Memory B cell (primary cell): Measurements from ENCODE around the gene ARHGAP24.

Source experiments
- ATAC-seq: fragments of 150-1000 bp; cut with Tn5 transposase; 2 replicates; pipeline ENCODE4 v1.10.0; 2021; ENCODE audit warnings: low read depth, mild to moderate bottlenecking, moderate library complexity
- DNase-seq, 2 donors: peaks; one replicate each; pipeline ENCODE4 v3.0.0; 2022; ENCODE audit warnings: low spot score in 2 of 2
- H3K27ac Mint-ChIP-seq: one replicate; pipeline ENCODE4 v1.8.0; 2022; ENCODE audit warnings: mild to moderate bottlenecking, moderate library complexity, mixed read lengths
- H3K27me3 Mint-ChIP-seq: one replicate; pipeline ENCODE4 v1.8.0; 2022; ENCODE audit warnings: mixed read lengths
- H3K36me3 Mint-ChIP-seq: one replicate; pipeline ENCODE4 v1.8.0; 2022; ENCODE audit warnings: mild to moderate bottlenecking, mixed read lengths
- H3K4me1 Mint-ChIP-seq: one replicate; pipeline ENCODE4 v1.8.0; 2022; ENCODE audit warnings: mixed read lengths
- H3K4me3 Mint-ChIP-seq: one replicate; pipeline ENCODE4 v1.8.0; 2022; ENCODE audit warnings: mild to moderate bottlenecking, moderate library complexity, mixed read lengths
- H3K9me3 Mint-ChIP-seq: one replicate; pipeline ENCODE4 v1.8.0; 2022; ENCODE audit warnings: mixed read lengths

ARHGAP24 gene

GRCh38 chr4:85708468-85708867, 233.5 kb downstream of the ARHGAP24 start:
- Mint-ChIP-seq H3K27ac (peak overlapping the region; percentile 95), H3K36me3 (peaks cover 35% of the 10 kb centered on the region), H3K9me3 (peaks cover 9% of the 10 kb centered on the region), H3K4me1 (peaks cover 40% of the 10 kb centered on the region), H3K4me3 (peak overlapping the region; percentile 75), H3K27me3 (no peaks in the 10 kb centered on the region)
- DNase-seq (no peak), ATAC-seq (no peak)

GRCh38 chr4:85713005-85713404, 238.1 kb downstream of the ARHGAP24 start:
- no peak overlapping the region for H3K4me3 Mint-ChIP-seq
- no peaks in the 10 kb centered on the region for H3K9me3 Mint-ChIP-seq
- DNase-seq (no peak), ATAC-seq (peak; percentile 70)
- peaks cover 16% of the 10 kb centered on the region for H3K36me3 Mint-ChIP-seq
- peak overlapping the region; percentile 16 for H3K27ac Mint-ChIP-seq
- peaks cover 35% of the 10 kb centered on the region for H3K4me1 Mint-ChIP-seq
- H3K27me3 Mint-ChIP-seq: no peaks in the 10 kb centered on the region

- no peak overlapping the region for H3K27ac Mint-ChIP-seq
- H3K4me3 Mint-ChIP-seq: no peak overlapping the region
- no peaks in the 10 kb centered on the region for H3K27me3 Mint-ChIP-seq
- H3K36me3 Mint-ChIP-seq: peaks cover 15% of the 10 kb centered on the region
- peaks cover 20% of the 10 kb centered on the region for H3K4me1 Mint-ChIP-seq
- no peak for ATAC-seq
- DNase-seq: no peak
- no peaks in the 10 kb centered on the region for H3K9me3 Mint-ChIP-seq
These were observed 241.2 kb downstream of the ARHGAP24 start for GRCh38 chr4:85715991-85716737.

DNA sequence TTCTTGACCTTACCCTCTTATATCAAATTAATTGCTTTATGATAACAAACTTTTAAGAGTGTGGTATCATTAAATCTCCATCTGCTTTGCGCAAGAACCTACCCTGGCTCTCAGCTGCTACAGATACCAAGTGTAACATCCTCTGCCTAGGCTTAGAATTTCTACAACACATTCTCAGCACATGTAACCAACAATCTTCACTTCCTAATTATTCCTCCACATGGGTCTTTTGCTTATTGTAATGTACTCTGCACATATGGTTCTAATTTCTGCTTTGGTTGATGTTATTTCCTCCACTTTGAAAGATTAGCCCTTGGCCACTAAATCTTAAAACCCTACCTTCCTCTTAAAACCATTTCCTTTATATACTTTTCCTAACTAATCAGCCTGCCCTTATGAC, 242.4 kb downstream of the ARHGAP24 start:
- Mint-ChIP-seq H3K27ac (peak overlapping the region; percentile 21), H3K27me3 (no peaks in the 10 kb centered on the region), H3K4me3 (no peak overlapping the region)

DNA sequence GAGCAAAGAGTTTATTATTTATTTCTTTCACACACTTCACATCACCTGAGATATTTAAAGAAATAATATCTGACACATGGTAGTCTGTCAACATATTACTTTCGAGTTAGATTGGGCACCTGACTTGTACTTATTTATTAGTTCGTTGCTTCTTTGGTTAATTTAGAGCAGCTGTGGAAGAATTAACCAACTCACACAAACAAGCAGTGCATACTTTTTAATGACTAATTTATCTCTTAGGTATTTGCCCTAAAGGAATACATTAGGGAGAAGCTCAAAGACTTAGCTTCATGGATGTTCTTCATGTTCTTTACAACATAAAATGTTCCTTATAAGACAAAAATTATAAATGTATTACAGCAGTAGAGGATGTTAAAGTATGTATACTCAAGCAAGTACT, 242.9 kb downstream of the ARHGAP24 start:
- H3K4me3 Mint-ChIP-seq: no peak overlapping the region
- H3K27ac Mint-ChIP-seq: peak overlapping the region; percentile 21
- DNase-seq (no peak), ATAC-seq (no peak)
- peaks cover 17% of the 10 kb centered on the region for H3K36me3 Mint-ChIP-seq
- no peaks in the 10 kb centered on the region for H3K9me3 Mint-ChIP-seq
- no peaks in the 10 kb centered on the region for H3K27me3 Mint-ChIP-seq
- H3K4me1 Mint-ChIP-seq: peaks cover 19% of the 10 kb centered on the region

More for the DNA sequence above, 242.4 kb downstream of the ARHGAP24 start:
- Mint-ChIP-seq H3K36me3 (peaks cover 19% of the 10 kb centered on the region), H3K4me1 (peaks cover 21% of the 10 kb centered on the region), H3K9me3 (no peaks in the 10 kb centered on the region)
- ATAC-seq (no peak), DNase-seq (no peak)

GRCh38 chr4:85720735-85721134, 245.8 kb downstream of the ARHGAP24 start:
- Mint-ChIP-seq H3K27ac (peak overlapping the region; percentile 2), H3K9me3 (no peaks in the 10 kb centered on the region), H3K4me1 (peaks cover 24% of the 10 kb centered on the region), H3K4me3 (no peak overlapping the region), H3K27me3 (no peaks in the 10 kb centered on the region), H3K36me3 (peaks cover 22% of the 10 kb centered on the region)
- ATAC-seq (no peak), DNase-seq (no peak)

- DNase-seq (no peak), ATAC-seq (no peak)
- no peaks in the 10 kb centered on the region for H3K27me3 Mint-ChIP-seq
- peaks cover 24% of the 10 kb centered on the region for H3K4me1 Mint-ChIP-seq
- no peak overlapping the region for H3K4me3 Mint-ChIP-seq
- H3K36me3 Mint-ChIP-seq: peaks cover 22% of the 10 kb centered on the region
- H3K9me3 Mint-ChIP-seq: no peaks in the 10 kb centered on the region
- peak overlapping the region; percentile 79 for H3K27ac Mint-ChIP-seq
These were observed 247.5 kb downstream of the ARHGAP24 start for GRCh38 chr4:85722401-85722800.

DNA sequence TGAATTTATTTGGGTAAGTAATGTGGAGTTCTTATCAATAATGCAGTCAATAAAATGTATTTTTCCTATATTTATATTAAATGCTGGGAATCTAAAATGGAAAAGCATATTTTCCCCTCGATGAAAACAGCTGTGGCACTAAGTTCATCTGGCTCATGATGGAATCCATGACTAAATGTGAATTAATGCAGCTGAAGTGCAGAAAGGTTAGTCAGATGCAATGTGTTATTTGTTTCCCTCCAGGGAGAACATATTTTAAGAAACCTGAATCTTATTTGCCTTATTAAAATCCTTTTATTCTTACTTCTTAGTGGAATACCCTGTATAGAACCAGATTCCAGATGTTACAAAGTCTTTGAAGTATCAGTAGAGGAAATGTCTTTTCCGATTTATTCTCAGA, 247.9 kb downstream of the ARHGAP24 start:
- Mint-ChIP-seq H3K27me3 (no peaks in the 10 kb centered on the region), H3K4me1 (peaks cover 25% of the 10 kb centered on the region), H3K4me3 (no peak overlapping the region), H3K36me3 (peaks cover 25% of the 10 kb centered on the region), H3K9me3 (no peaks in the 10 kb centered on the region), H3K27ac (peak overlapping the region; percentile 79)
- ATAC-seq (no peak), DNase-seq (no peak)

- peaks cover 25% of the 10 kb centered on the region for H3K4me1 Mint-ChIP-seq
- no peaks in the 10 kb centered on the region for H3K9me3 Mint-ChIP-seq
- H3K4me3 Mint-ChIP-seq: no peak overlapping the region
- H3K27ac Mint-ChIP-seq: peak overlapping the region; percentile 93
- peak; percentile 3 for ATAC-seq
- no peak for DNase-seq
- no peaks in the 10 kb centered on the region for H3K27me3 Mint-ChIP-seq
- peaks cover 23% of the 10 kb centered on the region for H3K36me3 Mint-ChIP-seq
These were observed 250.0 kb downstream of the ARHGAP24 start for GRCh38 chr4:85724791-85725563.

DNA sequence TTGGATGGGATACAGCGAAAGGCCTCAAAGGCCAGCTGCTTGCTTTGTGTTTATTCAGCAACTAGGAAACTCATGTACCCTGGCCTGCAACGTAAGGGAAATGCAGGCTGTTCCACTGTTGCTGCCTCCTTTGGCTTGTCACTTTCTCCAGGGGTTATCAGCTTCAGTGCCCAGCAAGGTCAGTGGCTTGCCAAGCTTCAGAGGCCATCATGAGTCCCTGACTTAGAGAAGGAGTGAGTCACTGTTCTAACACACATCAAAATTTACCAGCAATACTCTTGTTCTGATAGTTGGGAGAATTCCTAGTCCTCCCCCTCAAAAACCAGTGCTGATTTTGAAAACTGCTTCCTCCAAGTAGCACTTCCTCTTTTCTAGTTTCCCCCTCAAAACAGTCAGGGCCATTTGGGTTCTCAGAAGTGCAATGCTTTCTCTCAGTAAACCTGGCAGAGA, 250.8 kb downstream of the ARHGAP24 start:
- peak overlapping the region; percentile 93 for H3K27ac Mint-ChIP-seq
- peak in 1 of 2 donors; percentile 46 for DNase-seq
- H3K27me3 Mint-ChIP-seq: no peaks in the 10 kb centered on the region
- peak overlapping the region; percentile 5 for H3K4me3 Mint-ChIP-seq
- peaks cover 28% of the 10 kb centered on the region for H3K4me1 Mint-ChIP-seq
- H3K36me3 Mint-ChIP-seq: peaks cover 20% of the 10 kb centered on the region
- H3K9me3 Mint-ChIP-seq: no peaks in the 10 kb centered on the region
- ATAC-seq: peak; percentile 95

DNA sequence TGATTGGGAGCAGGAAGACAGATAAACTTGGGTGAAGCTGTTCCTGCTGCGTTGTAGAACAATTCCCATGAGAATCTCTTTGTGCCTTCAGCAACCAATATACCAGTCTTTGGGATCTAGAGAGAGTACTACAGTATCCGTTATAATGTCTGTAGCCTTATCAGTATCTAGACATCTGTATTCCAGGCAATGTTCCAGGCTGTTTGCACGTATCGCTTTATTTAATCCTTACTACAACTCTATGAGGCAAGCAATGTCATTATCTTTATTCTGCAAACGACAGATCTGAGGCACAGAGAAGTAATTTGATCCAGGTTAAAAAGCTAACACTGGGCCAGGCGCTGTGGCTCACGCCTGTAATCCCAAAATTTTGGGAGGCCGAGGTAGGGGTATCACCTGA, 251.6 kb downstream of the ARHGAP24 start:
- DNase-seq: no peak
- Mint-ChIP-seq H3K27me3 (no peaks in the 10 kb centered on the region), H3K4me3 (no peak overlapping the region), H3K9me3 (no peaks in the 10 kb centered on the region), H3K36me3 (peaks cover 16% of the 10 kb centered on the region), H3K4me1 (peaks cover 34% of the 10 kb centered on the region), H3K27ac (peak overlapping the region; percentile 93)
- no peak for ATAC-seq

DNA sequence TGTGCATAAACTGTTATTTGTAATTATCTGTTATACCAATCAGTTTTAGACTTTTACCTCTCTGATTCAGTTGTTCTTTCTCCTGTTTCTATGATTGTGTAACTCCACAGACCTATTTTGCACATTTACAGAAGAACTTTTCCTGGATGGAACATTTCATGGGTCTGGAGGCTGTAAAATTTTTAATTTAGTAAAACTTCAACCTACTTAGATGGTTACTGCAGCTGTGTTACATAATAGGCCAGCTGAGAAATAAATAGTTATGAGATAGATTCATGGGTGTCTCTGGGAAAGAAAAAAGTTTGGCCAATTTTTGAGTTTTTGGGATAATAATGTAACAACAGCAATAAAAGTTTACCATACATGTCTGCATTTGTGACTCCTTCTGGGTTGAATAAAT, 253.5 kb downstream of the ARHGAP24 start:
- Mint-ChIP-seq H3K27ac (peak overlapping the region; percentile 86), H3K36me3 (peaks cover 5% of the 10 kb centered on the region), H3K9me3 (no peaks in the 10 kb centered on the region), H3K4me3 (no peak overlapping the region), H3K4me1 (peaks cover 37% of the 10 kb centered on the region), H3K27me3 (no peaks in the 10 kb centered on the region)
- DNase-seq (no peak), ATAC-seq (no peak)

DNA sequence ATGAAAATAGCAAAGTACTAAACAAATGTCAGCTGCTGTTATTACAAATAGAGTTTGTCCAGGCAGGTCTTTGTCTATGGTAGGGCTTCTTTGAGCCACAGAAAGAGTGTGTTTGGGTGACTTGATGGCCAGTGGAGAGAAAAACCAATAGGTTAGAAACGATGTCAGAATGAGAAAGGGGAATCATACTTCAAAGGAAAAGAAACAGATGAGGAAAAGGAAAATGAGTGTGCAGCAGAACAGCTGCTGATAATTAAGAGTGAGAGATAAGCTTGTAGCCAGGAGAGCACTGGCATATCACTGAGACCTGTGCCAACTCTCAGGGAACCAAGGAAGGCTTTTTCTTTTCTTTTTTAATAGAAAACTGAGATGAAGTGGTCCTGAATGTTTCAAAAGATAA, 257.2 kb downstream of the ARHGAP24 start:
- peaks cover 14% of the 10 kb centered on the region for H3K36me3 Mint-ChIP-seq
- H3K27ac Mint-ChIP-seq: peak overlapping the region; percentile 8
- H3K9me3 Mint-ChIP-seq: no peaks in the 10 kb centered on the region
- no peak overlapping the region for H3K4me3 Mint-ChIP-seq
- H3K4me1 Mint-ChIP-seq: peaks cover 50% of the 10 kb centered on the region
- no peaks in the 10 kb centered on the region for H3K27me3 Mint-ChIP-seq
- DNase-seq (no peak), ATAC-seq (no peak)

GRCh38 chr4:85733798-85734197, 258.8 kb downstream of the ARHGAP24 start:
- no peaks in the 10 kb centered on the region for H3K27me3 Mint-ChIP-seq
- no peak overlapping the region for H3K4me3 Mint-ChIP-seq
- peak overlapping the region; percentile 83 for H3K27ac Mint-ChIP-seq
- H3K4me1 Mint-ChIP-seq: peaks cover 46% of the 10 kb centered on the region
- ATAC-seq (peak; percentile 62), DNase-seq (no peak)
- H3K36me3 Mint-ChIP-seq: peaks cover 12% of the 10 kb centered on the region
- no peaks in the 10 kb centered on the region for H3K9me3 Mint-ChIP-seq
